ENCODE measurements around the gene SMARCAL1. TPM values are rescaled to one million over a fixed set of nuclear protein-coding genes. Genes with fewer than 3 reads are reported as not detected.

The SMARCAL1 gene
- total RNA-seq, 4 donors from 2014 or later, result 27.3 to 76.7 (median 34.4) TPM

DNA sequence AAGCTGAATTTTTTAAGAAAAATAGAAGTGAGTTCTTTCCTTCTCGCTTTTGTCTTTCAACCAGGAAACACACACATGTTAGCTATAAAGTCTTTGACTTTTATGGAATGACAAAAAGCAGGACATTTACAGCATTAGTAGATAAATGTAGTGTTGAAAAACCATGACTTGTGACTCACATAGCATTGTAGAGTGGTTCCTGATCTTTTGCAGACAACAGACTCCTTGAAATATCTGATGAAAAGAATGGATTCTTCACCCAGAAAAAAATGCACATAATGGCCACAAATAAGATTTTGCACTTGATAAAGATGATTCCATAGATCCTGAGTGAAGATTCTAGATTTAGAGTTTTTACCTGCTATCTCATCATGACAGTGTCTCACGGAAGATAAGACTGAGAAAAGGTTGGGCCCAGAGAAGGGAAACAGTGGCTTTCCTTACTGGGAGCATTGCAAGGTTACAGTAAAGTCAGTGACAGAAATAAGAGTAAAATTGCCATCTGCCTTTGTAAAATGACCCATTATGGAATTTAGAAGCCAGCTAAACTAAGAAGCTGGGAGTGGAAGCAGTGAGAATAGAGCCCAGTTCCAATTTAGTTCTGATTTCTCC, 14.0 kb downstream of the SMARCAL1 start:
- Histone ChIP-seq H3K9me3 (no peaks in the 10 kb centered on the region), H3K27me3 (no peaks in the 10 kb centered on the region), H3K36me3 (peaks cover 0 to 84% (median 0%) of the 10 kb centered on the region in 3 donors), H3K27ac (no peak overlapping the region), H3K4me3 (no peak overlapping the region), H3K4me1 (no peaks in the 10 kb centered on the region)
- TF ChIP-seq POLR2A (IDR thresholded peaks at IDR 0.05) (no peak), CTCF (IDR thresholded peaks at IDR 0.05) (no peak)
- no peak for DNase-seq

DNA sequence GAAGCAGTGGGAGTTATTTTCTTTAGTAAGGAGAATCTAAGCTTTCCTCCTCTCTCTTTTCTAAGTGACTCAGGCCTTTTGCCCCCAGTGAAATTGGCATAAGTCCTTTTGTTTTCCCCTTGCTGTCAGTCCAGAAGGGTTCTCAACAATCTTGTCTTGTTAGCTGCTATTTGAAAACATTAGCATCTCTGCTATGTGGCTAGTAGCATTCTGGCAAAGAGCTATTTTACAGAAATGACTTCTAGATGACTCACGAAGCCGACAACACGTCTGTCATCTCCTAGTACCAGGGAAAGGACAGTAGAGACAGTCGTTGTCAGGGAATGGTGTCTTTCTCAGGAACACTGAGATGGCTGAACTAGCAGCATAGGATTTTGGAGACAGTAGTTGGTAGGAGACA, 14.7 kb downstream of the SMARCAL1 start:
- no peak for TF ChIP-seq CTCF (IDR thresholded peaks at IDR 0.05)
- no peak for TF ChIP-seq POLR2A (IDR thresholded peaks at IDR 0.05)
- Histone ChIP-seq H3K27me3 (no peaks in the 10 kb centered on the region), H3K36me3 (peaks cover 0 to 84% (median 0%) of the 10 kb centered on the region in 3 donors), H3K27ac (no peak overlapping the region), H3K4me3 (no peak overlapping the region), H3K9me3 (no peaks in the 10 kb centered on the region), H3K4me1 (no peaks in the 10 kb centered on the region)
- DNase-seq, result no peak

DNA sequence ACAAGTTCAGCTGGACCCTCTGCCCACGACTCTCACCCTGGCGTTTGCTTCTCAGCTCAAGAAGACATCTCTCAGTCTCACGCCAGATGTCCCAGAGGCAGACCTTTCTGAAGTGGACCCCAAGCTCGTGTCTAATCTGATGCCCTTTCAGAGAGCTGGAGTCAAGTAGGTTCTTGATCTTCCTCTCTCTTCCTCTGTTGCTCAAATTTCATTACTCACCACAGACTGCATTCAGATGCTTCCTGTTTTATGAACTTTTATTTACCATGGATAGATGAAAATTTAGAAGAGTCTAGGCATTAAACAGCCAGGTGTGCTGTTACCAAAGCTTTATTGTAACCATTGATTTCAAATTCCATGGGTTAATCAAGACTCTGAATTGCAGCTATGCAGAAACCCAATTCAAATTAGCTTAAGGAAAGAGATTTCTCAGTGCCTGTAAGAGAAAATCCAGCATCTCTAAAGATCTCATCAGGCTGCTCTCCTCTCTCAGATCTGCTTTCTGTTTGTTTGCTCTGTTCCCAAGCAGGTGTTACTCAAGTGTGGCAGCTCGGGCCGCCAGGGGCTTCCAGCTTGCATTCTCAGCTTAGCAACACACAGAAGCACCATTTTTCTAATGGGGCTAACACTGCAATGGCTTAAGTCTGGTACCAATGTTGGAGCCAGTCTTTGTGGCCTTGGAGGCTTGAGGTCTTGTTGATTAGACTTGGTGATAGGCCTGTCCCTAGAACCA, 16.5 kb downstream of the SMARCAL1 start:
- peaks cover 0 to 84% (median 0%) of the 10 kb centered on the region in 3 donors for H3K36me3 ChIP-seq
- no peak for DNase-seq
- no peaks in the 10 kb centered on the region for H3K4me1 ChIP-seq
- no peak overlapping the region for H3K27ac ChIP-seq
- no peak overlapping the region for H3K4me3 ChIP-seq
- H3K9me3 ChIP-seq, result no peaks in the 10 kb centered on the region
- H3K27me3 ChIP-seq, result no peaks in the 10 kb centered on the region
- no peak for TF ChIP-seq CTCF (IDR thresholded peaks at IDR 0.05)
- TF ChIP-seq POLR2A (IDR thresholded peaks at IDR 0.05), result no peak

- H3K4me3 ChIP-seq, result no peak overlapping the region
- no peak for TF ChIP-seq CTCF (IDR thresholded peaks at IDR 0.05)
- TF ChIP-seq POLR2A (IDR thresholded peaks at IDR 0.05), result no peak
- H3K27ac ChIP-seq, result no peak overlapping the region
- no peaks in the 10 kb centered on the region for H3K4me1 ChIP-seq
- no peak for DNase-seq
- H3K36me3 ChIP-seq, result peaks cover 0 to 84% (median 0%) of the 10 kb centered on the region in 3 donors
- no peaks in the 10 kb centered on the region for H3K27me3 ChIP-seq
- H3K9me3 ChIP-seq, result no peaks in the 10 kb centered on the region
Observed at GRCh38 chr2:216429428-216429827, 17.1 kb downstream of the SMARCAL1 start.

- no peaks in the 10 kb centered on the region for H3K4me1 ChIP-seq
- TF ChIP-seq POLR2A (IDR thresholded peaks at IDR 0.05) (no peak), CTCF (IDR thresholded peaks at IDR 0.05) (no peak)
- no peak for DNase-seq
- peaks cover 0 to 86% (median 0%) of the 10 kb centered on the region in 3 donors for H3K36me3 ChIP-seq
- H3K27ac ChIP-seq, result no peak overlapping the region
- no peak overlapping the region for H3K4me3 ChIP-seq
- H3K9me3 ChIP-seq, result no peaks in the 10 kb centered on the region
- no peaks in the 10 kb centered on the region for H3K27me3 ChIP-seq
Observed at GRCh38 chr2:216430811-216431530, 18.7 kb downstream of the SMARCAL1 start.

Measured in Peyer's patch (tissue), 4 donors.